ENCODE results near the gene FGF2.
A peak's percentile ranks its signal among the peaks of the same experiment; 100 is the strongest.

DNA sequence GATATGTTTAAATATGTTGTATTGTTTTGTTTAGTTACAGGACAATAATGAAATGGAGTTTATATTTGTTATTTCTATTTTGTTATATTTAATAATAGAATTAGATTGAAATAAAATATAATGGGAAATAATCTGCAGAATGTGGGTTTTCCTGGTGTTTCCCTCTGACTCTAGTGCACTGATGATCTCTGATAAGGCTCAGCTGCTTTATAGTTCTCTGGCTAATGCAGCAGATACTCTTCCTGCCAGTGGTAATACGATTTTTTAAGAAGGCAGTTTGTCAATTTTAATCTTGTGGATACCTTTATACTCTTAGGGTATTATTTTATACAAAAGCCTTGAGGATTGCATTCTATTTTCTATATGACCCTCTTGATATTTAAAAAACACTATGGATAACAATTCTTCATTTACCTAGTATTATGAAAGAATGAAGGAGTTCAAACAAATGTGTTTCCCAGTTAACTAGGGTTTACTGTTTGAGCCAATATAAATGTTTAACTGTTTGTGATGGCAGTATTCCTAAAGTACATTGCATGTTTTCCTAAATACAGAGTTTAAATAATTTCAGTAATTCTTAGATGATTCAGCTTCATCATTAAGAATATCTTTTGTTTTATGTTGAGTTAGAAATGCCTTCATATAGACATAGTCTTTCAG, 68.8 kb downstream of the FGF2 start:
- TF ChIP-seq, protein P1, sequence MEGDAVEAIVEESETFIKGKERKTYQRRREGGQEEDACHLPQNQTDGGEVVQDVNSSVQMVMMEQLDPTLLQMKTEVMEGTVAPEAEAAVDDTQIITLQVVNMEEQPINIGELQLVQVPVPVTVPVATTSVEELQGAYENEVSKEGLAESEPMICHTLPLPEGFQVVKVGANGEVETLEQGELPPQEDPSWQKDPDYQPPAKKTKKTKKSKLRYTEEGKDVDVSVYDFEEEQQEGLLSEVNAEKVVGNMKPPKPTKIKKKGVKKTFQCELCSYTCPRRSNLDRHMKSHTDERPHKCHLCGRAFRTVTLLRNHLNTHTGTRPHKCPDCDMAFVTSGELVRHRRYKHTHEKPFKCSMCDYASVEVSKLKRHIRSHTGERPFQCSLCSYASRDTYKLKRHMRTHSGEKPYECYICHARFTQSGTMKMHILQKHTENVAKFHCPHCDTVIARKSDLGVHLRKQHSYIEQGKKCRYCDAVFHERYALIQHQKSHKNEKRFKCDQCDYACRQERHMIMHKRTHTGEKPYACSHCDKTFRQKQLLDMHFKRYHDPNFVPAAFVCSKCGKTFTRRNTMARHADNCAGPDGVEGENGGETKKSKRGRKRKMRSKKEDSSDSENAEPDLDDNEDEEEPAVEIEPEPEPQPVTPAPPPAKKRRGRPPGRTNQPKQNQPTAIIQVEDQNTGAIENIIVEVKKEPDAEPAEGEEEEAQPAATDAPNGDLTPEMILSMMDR (IDR thresholded peaks at IDR 0.05; ENCODE audit: low read depth, low read length, missing input control), result no peak
- TF ChIP-seq YY1 (IDR thresholded peaks at IDR 0.05) (peak; percentile 12), TAF1 (conservative IDR thresholded peaks at IDR 0.05) (no peak), RAD21 (IDR thresholded peaks at IDR 0.05) (no peak), JUND (IDR thresholded peaks at IDR 0.05) (no peak), EGR1 (IDR thresholded peaks at IDR 0.05; ENCODE audit: low read depth in 2 of 2) (no peak), FOXA2 (IDR thresholded peaks at IDR 0.05) (peak; percentile 35), SP1 (IDR thresholded peaks at IDR 0.05) (no peak), NR2F2 (IDR thresholded peaks at IDR 0.05) (no peak)
- TF ChIP-seq, protein P2, sequence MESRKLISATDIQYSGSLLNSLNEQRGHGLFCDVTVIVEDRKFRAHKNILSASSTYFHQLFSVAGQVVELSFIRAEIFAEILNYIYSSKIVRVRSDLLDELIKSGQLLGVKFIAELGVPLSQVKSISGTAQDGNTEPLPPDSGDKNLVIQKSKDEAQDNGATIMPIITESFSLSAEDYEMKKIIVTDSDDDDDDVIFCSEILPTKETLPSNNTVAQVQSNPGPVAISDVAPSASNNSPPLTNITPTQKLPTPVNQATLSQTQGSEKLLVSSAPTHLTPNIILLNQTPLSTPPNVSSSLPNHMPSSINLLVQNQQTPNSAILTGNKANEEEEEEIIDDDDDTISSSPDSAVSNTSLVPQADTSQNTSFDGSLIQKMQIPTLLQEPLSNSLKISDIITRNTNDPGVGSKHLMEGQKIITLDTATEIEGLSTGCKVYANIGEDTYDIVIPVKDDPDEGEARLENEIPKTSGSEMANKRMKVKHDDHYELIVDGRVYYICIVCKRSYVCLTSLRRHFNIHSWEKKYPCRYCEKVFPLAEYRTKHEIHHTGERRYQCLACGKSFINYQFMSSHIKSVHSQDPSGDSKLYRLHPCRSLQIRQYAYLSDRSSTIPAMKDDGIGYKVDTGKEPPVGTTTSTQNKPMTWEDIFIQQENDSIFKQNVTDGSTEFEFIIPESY (IDR thresholded peaks at IDR 0.05), result peak; percentile 8
- TF ChIP-seq, protein P3, sequence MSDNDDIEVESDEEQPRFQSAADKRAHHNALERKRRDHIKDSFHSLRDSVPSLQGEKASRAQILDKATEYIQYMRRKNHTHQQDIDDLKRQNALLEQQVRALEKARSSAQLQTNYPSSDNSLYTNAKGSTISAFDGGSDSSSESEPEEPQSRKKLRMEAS (IDR thresholded peaks at IDR 0.05), result no peak
- TF ChIP-seq, protein P4, sequence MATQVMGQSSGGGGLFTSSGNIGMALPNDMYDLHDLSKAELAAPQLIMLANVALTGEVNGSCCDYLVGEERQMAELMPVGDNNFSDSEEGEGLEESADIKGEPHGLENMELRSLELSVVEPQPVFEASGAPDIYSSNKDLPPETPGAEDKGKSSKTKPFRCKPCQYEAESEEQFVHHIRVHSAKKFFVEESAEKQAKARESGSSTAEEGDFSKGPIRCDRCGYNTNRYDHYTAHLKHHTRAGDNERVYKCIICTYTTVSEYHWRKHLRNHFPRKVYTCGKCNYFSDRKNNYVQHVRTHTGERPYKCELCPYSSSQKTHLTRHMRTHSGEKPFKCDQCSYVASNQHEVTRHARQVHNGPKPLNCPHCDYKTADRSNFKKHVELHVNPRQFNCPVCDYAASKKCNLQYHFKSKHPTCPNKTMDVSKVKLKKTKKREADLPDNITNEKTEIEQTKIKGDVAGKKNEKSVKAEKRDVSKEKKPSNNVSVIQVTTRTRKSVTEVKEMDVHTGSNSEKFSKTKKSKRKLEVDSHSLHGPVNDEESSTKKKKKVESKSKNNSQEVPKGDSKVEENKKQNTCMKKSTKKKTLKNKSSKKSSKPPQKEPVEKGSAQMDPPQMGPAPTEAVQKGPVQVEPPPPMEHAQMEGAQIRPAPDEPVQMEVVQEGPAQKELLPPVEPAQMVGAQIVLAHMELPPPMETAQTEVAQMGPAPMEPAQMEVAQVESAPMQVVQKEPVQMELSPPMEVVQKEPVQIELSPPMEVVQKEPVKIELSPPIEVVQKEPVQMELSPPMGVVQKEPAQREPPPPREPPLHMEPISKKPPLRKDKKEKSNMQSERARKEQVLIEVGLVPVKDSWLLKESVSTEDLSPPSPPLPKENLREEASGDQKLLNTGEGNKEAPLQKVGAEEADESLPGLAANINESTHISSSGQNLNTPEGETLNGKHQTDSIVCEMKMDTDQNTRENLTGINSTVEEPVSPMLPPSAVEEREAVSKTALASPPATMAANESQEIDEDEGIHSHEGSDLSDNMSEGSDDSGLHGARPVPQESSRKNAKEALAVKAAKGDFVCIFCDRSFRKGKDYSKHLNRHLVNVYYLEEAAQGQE (IDR thresholded peaks at IDR 0.05), result no peak

Data from liver (tissue), 3 donors.